Measurements from ENCODE around the gene IMPA2. TPM values are rescaled to one million over a fixed set of nuclear protein-coding genes. Genes with fewer than 3 reads are reported as not detected.

Gene IMPA2
- total and polyA plus RNA-seq, 2 of the 4 experiments (the other 2 are of a cell fraction), result 5.4 to 5.5 TPM

- intact Hi-C loops (cut with micrococcal nuclease), result no loop called here
- Histone ChIP-seq H4K20me1 (ENCODE audit: insufficient read depth, low read length) (no peaks in the 10 kb centered on the region), H2BK5ac (ENCODE audit: low read depth, low read length, poor library complexity, severe bottlenecking) (no peak overlapping the region), H2BK120ac (ENCODE audit: low read depth, low read length) (no peak overlapping the region), H3K23ac (ENCODE audit: low read depth, low read length) (no peak overlapping the region), H3K4me3 (ENCODE audit: insufficient read depth, low read depth, low read length) (no peak overlapping the region), H4K5ac (ENCODE audit: low read depth, low read length) (no peak overlapping the region), H2AK9ac (replicated peaks; ENCODE audit: low read depth, low read length, poor library complexity) (no peak overlapping the region), H3K9ac (ENCODE audit: low read depth, low read length) (no peak overlapping the region), H3K14ac (replicated peaks; ENCODE audit: low read depth, low read length) (no peak overlapping the region), H3K9me1 (ENCODE audit: insufficient read depth, low read length) (no peaks in the 10 kb centered on the region), H3K4me1 (ENCODE audit: control insufficient read depth, insufficient read depth, low read length) (peaks cover 11% of the 10 kb centered on the region), H2BK20ac (ENCODE audit: low read depth, low read length) (no peak overlapping the region), H3K56ac (ENCODE audit: extremely low read depth, insufficient read depth, low read length) (no peak overlapping the region), H3K4ac (ENCODE audit: low read depth, low read length) (no peak overlapping the region), H3K36me3 (ENCODE audit: control insufficient read depth, insufficient read depth, low read length) (no peaks in the 10 kb centered on the region), H4K91ac (ENCODE audit: insufficient read depth, low read depth, low read length) (no peak overlapping the region), H2BK15ac (ENCODE audit: low read depth, low read length) (no peak overlapping the region), H4K8ac (ENCODE audit: low read depth in 2 of 2, low read length in 2 of 2) (no peak overlapping the region), H3K4me2 (ENCODE audit: low read depth, low read length) (no peak overlapping the region), H2AFZ (replicated peaks; ENCODE audit: low read length, poor library complexity) (no peak overlapping the region), H3K27ac (ENCODE audit: insufficient read depth, low read length) (no peak overlapping the region), H3K27me3 (ENCODE audit: control insufficient read depth, insufficient read depth, low read length) (no peaks in the 10 kb centered on the region), H3K18ac (ENCODE audit: low read depth, low read length) (peak overlapping the region; percentile 41; the same call in 1 of the 2 replicates), H3K79me1 (ENCODE audit: low read depth in 1 of 2, low read length in 2 of 2) (no peaks in the 10 kb centered on the region), H3K9me3 (ENCODE audit: control insufficient read depth, insufficient read depth, low read length) (peaks cover 9% of the 10 kb centered on the region), H2AK5ac (ENCODE audit: low read depth, low read length) (no peak overlapping the region)
- dilution Hi-C loops (cut with HindIII; ENCODE audit: low sequenced_read_pairs, unreplicated experiment), result no loop called here
- TF ChIP-seq MXI1 (IDR thresholded peaks at IDR 0.05; ENCODE audit: borderline replicate concordance, low read depth, low read length) (no peak), NFE2L2 (IDR thresholded peaks at IDR 0.05; ENCODE audit: low read depth, low read length) (no peak), MAZ (IDR thresholded peaks at IDR 0.05; ENCODE audit: borderline replicate concordance, low read depth, low read length) (no peak), CEBPB (IDR thresholded peaks at IDR 0.05; ENCODE audit: low read depth, low read length) (no peak), SMC3 (IDR thresholded peaks at IDR 0.05; ENCODE audit: low read depth, low read length) (no peak), RCOR1 (IDR thresholded peaks at IDR 0.05; ENCODE audit: insufficient replicate concordance, low read length) (no peak), RAD21 (IDR thresholded peaks at IDR 0.05; ENCODE audit: low read length) (no peak), BHLHE40 (IDR thresholded peaks at IDR 0.05; ENCODE audit: low read depth, low read length) (no peak), RFX5 (IDR thresholded peaks at IDR 0.05; ENCODE audit: low read depth, low read length) (no peak), CHD1 (IDR thresholded peaks at IDR 0.05; ENCODE audit: low read depth, low read length) (no peak), ELK1 (IDR thresholded peaks at IDR 0.05; ENCODE audit: borderline replicate concordance, low read depth, low read length) (no peak), MAFK (IDR thresholded peaks at IDR 0.05; ENCODE audit: low read depth, low read length) (no peak), USF2 (IDR thresholded peaks at IDR 0.05; ENCODE audit: low read depth, low read length) (no peak), FOS (IDR thresholded peaks at IDR 0.05; ENCODE audit: low read depth, low read length) (no peak), CTCF (conservative IDR thresholded peaks at IDR 0.05; ENCODE audit: low read depth, low read length) (no peak), POLR2A (IDR thresholded peaks at IDR 0.05; ENCODE audit: low read depth, low read length) (no peak)
- ATAC-seq (ENCODE audit: low read depth), result no peak
- in situ Hi-C loops (cut with MboI; ENCODE audit: low sequenced_read_pairs), result no loop called here
- no CpG with 5 or more reads among the region's 2 CpGs for WGBS, 2 experiments (ENCODE audit: extremely low coverage in 2 of 2, insufficient read length in 1 of 2)
- no TSS peak for BruUV-seq (replicated peaks)
- ChIA-PET CTCF (no interaction called here), POLR2A (ENCODE audit: unreplicated experiment) (no interaction called here)
- no peak for DNase-seq
Observed at GRCh38 chr18:11957636-11958035, 23.7 kb upstream of the IMPA2 start.
